Body of pancreas (tissue), 4 donors: ENCODE data around the gene EPHA4. TPM values are rescaled to one million over a fixed set of nuclear protein-coding genes. Genes with fewer than 3 reads are reported as not detected.
A peak's percentile ranks its signal among the peaks of the same experiment; 100 is the strongest.

Source experiments
- ATAC-seq: fragments of 150-250 bp; one replicate; pipeline ENCODE4 v1.9.1; 2016
- DNase-seq, 4 donors: peaks; one replicate each; pipeline ENCODE4 v3.0.0-alpha.2; 2019
- H3K27ac ChIP-seq, 4 donors: fragments of 200-600 bp; sonication (generic); 1 replicate in 3 of 4; 2 replicates in 1 of 4; pipeline versions ENCODE4 v1.5.1 to v1.6.1; 2016 to 2019; ENCODE audit warnings: mild to moderate bottlenecking in 1 of 4, mixed read lengths in 1 of 4, moderate library complexity in 1 of 4
- H3K27me3 ChIP-seq, 2 donors: fragments of 200-600 bp; sonication (generic); one replicate each; pipeline ENCODE4 v1.6.0; 2016; ENCODE audit warnings: mild to moderate bottlenecking in 1 of 2
- H3K36me3 ChIP-seq, 2 donors: fragments of 200-600 bp; sonication (generic); replicated peaks in 1 of 2; 2 replicates each; pipeline ENCODE4 v1.5.1; 2016; ENCODE audit warnings: low read depth in 2 of 2; ENCODE audit not compliant: insufficient read depth in 1 of 2
- H3K4me1 ChIP-seq: fragments of 200-600 bp; sonication (generic); one replicate; pipeline ENCODE4 v1.6.0; 2016
- H3K4me3 ChIP-seq, 2 donors: fragments of 200-600 bp; sonication (generic); 1 replicate in 1 of 2; 2 replicates in 1 of 2; pipeline ENCODE4 v1.5.1; 2016 to 2019
- H3K9me3 ChIP-seq, 3 donors: fragments of 200-600 bp; sonication (generic); 1 replicate in 2 of 3; 2 replicates in 1 of 3; pipeline ENCODE4 v1.5.1; 2016
- POLR2A ChIP-seq, 3 donors: fragments of 450-650 bp; IDR thresholded peaks; one replicate each; pipeline ENCODE4 v1.6.1; 2016; ENCODE audit warnings: antibody characterized with exemption in 3 of 3, mild to moderate bottlenecking in 2 of 3
- WGBS, 2 donors: methylation state at CpG; one replicate each; pipeline ENCODE4 v1.1.5; 2017; 5-methylcytosine and 5-hydroxymethylcytosine counted together
- intact Hi-C: fragments of 100-400 bp; cut with DNase I; formaldehyde crosslinking; loops from one replicate; pipeline ENCODE4 v1.15.1; 2023
- total RNA-seq, 2 donors: library from RNA; depleted of rRNA; stranded (reverse); fragments of >200 nt; gene quantifications; one replicate each; pipeline ENCODE4 v1.1.0, GENCODE V29; 2016
- TF ChIP-seq, protein P1 (sequence below), 7 experiments: fragments of 450-650 bp in 4 of 7; fragments of 200-600 bp in 3 of 7; sonication (generic) in 3 of 7; IDR thresholded peaks; one replicate each; pipeline ENCODE4 v1.5.1; 2016 to 2019; ENCODE audit warnings: antibody characterized with exemption in 7 of 7

EPHA4 gene
- total RNA-seq, 2 donors from 2014 or later = 4.0 to 5.2 TPM

DNA sequence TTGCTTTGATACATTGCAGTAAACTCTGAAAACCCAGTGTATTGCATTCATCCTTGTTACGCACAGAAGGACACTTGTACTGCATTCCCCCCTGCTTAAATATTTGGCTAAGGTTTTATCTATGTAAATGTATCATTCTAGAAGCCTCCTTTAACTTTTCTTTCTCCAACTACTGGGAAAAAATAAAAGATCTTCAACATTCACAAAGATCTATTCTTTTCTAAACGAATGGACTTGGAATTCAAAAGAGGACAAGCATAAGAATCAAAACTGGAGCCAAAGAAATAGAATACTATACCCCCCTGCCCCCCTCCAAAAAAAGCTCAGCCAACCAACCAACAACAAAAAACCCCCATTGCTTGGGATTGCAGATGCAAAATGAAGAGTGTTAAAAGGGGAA, 136.9 kb downstream of the EPHA4 start:
- no peak for DNase-seq
- 70 to 74% methylated on average over 2 of the region's 2 CpGs for WGBS, 2 donors
- ATAC-seq = no peak
- intact Hi-C loops = no loop called here
- H3K36me3 ChIP-seq = no peaks in the 10 kb centered on the region
- H3K27ac ChIP-seq = no peak overlapping the region
- no peaks in the 10 kb centered on the region for H3K9me3 ChIP-seq
- no peak overlapping the region for H3K4me3 ChIP-seq
- TF ChIP-seq, protein P1, sequence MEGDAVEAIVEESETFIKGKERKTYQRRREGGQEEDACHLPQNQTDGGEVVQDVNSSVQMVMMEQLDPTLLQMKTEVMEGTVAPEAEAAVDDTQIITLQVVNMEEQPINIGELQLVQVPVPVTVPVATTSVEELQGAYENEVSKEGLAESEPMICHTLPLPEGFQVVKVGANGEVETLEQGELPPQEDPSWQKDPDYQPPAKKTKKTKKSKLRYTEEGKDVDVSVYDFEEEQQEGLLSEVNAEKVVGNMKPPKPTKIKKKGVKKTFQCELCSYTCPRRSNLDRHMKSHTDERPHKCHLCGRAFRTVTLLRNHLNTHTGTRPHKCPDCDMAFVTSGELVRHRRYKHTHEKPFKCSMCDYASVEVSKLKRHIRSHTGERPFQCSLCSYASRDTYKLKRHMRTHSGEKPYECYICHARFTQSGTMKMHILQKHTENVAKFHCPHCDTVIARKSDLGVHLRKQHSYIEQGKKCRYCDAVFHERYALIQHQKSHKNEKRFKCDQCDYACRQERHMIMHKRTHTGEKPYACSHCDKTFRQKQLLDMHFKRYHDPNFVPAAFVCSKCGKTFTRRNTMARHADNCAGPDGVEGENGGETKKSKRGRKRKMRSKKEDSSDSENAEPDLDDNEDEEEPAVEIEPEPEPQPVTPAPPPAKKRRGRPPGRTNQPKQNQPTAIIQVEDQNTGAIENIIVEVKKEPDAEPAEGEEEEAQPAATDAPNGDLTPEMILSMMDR (IDR thresholded peaks at IDR 0.05) = no peak
- no peak for TF ChIP-seq POLR2A (IDR thresholded peaks at IDR 0.05)
- no peaks in the 10 kb centered on the region for H3K27me3 ChIP-seq
- H3K4me1 ChIP-seq = no peaks in the 10 kb centered on the region

DNA sequence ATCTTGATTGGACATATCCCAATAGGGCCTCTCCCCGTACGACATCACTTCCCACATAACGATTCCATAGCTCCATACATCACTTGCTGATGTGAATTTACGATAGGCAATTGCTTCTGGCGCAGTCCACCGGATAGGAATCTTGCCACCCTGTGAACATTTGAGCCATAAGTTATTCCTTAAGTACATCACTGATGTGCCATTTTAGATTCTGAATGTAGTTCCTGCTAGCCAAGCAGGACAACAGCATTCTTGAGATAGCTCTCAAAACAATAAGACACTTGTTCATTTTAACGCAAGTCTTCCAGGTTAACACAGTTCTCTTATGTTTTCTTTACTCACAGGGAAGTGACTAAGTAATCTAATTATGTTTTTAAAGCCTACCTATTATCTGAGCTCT, 138.0 kb downstream of the EPHA4 start:
- intact Hi-C loops = no loop called here
- no peak for TF ChIP-seq POLR2A (IDR thresholded peaks at IDR 0.05)
- TF ChIP-seq, protein P1 (IDR thresholded peaks at IDR 0.05) = no peak
- Histone ChIP-seq H3K27ac (no peak overlapping the region), H3K27me3 (no peaks in the 10 kb centered on the region), H3K36me3 (no peaks in the 10 kb centered on the region), H3K9me3 (no peaks in the 10 kb centered on the region), H3K4me1 (no peaks in the 10 kb centered on the region), H3K4me3 (no peak overlapping the region)
- DNase-seq = no peak
- WGBS, 2 donors = 88 to 90% methylated on average over 7 of the region's 7 CpGs
- ATAC-seq = no peak

DNA sequence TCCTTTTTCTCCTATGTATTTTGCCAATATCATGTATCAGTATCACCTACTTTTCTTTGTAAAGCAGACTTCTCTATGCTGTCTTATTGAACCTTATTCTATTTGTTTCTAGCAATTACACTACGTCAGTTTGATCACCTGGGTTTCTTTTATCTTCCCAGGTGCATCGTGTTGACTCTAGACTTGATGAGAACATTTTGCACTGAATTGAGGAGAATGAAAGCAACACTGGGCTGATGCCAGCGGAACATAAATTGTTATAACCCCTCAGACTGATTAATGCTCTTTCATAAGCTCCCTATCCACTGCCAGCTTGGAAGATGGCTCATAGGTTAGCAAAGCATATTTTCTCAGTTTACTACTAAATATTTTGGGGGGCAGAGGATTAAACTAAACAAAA, 140.6 kb downstream of the EPHA4 start:
- no peak for ATAC-seq
- TF ChIP-seq, protein P1 (IDR thresholded peaks at IDR 0.05) = no peak
- TF ChIP-seq POLR2A (IDR thresholded peaks at IDR 0.05) = no peak
- DNase-seq = peak in 2 of 4 donors; percentile 9 to 27
- Histone ChIP-seq H3K4me1 (no peaks in the 10 kb centered on the region), H3K27me3 (no peaks in the 10 kb centered on the region), H3K36me3 (no peaks in the 10 kb centered on the region), H3K9me3 (no peaks in the 10 kb centered on the region), H3K27ac (no peak overlapping the region), H3K4me3 (no peak overlapping the region)
- intact Hi-C loops = no loop called here
- WGBS, 2 donors = 69 to 86% methylated on average over 3 of the region's 3 CpGs

DNA sequence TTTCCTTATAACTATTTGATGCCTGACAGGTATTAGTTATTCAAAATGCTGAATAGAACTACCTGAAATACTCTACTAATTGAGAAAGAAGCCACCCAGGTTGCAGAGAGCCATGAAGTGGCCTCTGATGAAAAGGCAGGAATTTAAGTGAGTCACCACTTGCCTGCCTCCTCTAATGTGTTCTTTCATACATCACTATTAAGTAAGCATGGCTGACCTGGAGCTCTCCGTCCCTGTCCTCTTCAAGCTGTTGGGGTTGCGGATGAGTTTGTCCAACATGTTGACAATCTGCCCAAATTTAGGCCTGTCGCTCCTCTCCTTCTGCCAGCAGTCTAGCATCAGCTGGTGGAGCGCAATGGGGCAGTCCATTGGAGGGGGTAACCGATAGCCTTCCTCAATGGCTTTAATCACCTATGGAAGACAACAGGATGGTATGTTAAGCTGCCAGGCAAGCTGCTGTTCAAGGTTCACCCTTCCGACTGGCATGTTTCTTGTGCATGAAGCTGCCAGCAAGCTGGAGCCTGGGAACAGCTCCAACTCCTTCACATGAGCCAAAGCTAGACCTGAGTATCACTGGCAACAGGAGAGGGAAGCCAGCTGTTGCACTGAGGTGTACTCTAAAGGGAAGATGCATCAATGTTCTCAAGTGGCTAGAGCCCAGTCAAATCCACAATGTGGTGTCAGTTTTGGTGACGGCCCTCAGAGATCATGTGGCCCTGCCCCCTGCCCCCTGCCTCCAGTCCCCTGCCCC, 142.2 kb downstream of the EPHA4 start:
- intact Hi-C loops = no loop called here
- Histone ChIP-seq H3K4me1 (no peaks in the 10 kb centered on the region), H3K27ac (no peak overlapping the region), H3K9me3 (no peaks in the 10 kb centered on the region), H3K27me3 (no peaks in the 10 kb centered on the region), H3K4me3 (no peak overlapping the region), H3K36me3 (no peaks in the 10 kb centered on the region)
- DNase-seq = peak; percentile 20 to 60 (median 50)
- WGBS, 2 donors = 78 to 81% methylated on average over 6 to 7 of the region's 7 CpGs
- TF ChIP-seq, protein P1 (IDR thresholded peaks at IDR 0.05) = no peak
- no peak for TF ChIP-seq POLR2A (IDR thresholded peaks at IDR 0.05)
- ATAC-seq = no peak

DNA sequence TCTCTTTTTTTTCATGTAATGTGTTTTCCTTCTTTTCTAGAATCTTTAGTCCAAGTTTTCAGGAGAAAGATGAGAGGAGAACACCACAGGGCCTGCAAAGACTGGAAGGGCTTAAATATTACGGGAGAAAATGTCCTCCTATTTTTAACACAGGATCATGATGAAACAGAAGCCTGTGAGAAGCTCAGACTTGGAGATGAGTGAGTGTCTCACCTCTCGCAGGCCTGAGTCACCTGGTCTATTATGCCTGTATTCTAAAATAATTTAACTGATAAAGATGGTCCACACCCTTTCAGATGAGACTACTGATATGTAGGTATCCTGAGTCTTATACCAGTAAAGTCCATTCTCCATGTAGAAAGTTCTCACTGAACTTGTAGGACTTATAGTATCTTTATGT, 143.2 kb downstream of the EPHA4 start:
- ATAC-seq (no peak), DNase-seq (no peak)
- TF ChIP-seq, protein P1 (IDR thresholded peaks at IDR 0.05) = no peak
- no peak for TF ChIP-seq POLR2A (IDR thresholded peaks at IDR 0.05)
- no peaks in the 10 kb centered on the region for H3K4me1 ChIP-seq
- no peaks in the 10 kb centered on the region for H3K36me3 ChIP-seq
- H3K9me3 ChIP-seq = no peaks in the 10 kb centered on the region
- H3K4me3 ChIP-seq = no peak overlapping the region
- no peak overlapping the region for H3K27ac ChIP-seq
- intact Hi-C loops = no loop called here
- WGBS, 2 donors = 91 to 94% methylated on average over 2 of the region's 2 CpGs
- no peaks in the 10 kb centered on the region for H3K27me3 ChIP-seq
